Measurements from ENCODE around the gene FAM53C. TPM values are rescaled to one million over a fixed set of nuclear protein-coding genes. Genes with fewer than 3 reads are reported as not detected.

The FAM53C gene
- total and polyA plus RNA-seq, 2 experiments from 2014 or later, result 21.0 to 45.0 TPM

DNA sequence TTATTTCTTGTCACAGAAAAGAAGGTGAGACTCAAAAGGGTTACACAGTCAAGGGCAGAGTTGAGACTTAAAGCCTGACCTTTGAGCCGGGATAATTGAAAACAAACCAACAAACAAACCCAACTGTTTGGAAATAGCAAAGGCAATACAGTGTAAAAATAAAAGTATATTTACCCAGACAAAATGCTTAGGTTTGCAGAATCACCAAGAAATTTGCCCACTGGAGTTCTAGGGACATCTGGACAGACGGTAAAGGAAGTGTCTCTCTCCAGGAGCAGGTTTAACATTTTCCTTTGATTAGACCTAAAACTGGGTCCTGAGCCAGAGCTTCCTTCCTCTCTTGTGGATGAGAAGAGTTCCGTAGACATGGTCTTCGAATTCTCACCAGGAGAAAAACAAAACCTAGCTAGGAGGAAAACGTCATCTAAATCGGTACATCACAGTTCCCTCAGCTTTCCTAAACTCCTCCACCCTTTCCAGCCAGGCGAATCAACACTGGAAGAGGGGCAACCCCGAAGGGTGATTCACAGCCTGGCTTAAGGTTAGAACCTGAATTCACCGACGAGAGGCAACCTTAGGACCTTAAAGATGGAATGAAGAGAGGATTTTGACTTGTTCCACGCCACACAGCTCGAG lies 7.1 kb upstream of the FAM53C start (continued):
- TF ChIP-seq, protein P1, sequence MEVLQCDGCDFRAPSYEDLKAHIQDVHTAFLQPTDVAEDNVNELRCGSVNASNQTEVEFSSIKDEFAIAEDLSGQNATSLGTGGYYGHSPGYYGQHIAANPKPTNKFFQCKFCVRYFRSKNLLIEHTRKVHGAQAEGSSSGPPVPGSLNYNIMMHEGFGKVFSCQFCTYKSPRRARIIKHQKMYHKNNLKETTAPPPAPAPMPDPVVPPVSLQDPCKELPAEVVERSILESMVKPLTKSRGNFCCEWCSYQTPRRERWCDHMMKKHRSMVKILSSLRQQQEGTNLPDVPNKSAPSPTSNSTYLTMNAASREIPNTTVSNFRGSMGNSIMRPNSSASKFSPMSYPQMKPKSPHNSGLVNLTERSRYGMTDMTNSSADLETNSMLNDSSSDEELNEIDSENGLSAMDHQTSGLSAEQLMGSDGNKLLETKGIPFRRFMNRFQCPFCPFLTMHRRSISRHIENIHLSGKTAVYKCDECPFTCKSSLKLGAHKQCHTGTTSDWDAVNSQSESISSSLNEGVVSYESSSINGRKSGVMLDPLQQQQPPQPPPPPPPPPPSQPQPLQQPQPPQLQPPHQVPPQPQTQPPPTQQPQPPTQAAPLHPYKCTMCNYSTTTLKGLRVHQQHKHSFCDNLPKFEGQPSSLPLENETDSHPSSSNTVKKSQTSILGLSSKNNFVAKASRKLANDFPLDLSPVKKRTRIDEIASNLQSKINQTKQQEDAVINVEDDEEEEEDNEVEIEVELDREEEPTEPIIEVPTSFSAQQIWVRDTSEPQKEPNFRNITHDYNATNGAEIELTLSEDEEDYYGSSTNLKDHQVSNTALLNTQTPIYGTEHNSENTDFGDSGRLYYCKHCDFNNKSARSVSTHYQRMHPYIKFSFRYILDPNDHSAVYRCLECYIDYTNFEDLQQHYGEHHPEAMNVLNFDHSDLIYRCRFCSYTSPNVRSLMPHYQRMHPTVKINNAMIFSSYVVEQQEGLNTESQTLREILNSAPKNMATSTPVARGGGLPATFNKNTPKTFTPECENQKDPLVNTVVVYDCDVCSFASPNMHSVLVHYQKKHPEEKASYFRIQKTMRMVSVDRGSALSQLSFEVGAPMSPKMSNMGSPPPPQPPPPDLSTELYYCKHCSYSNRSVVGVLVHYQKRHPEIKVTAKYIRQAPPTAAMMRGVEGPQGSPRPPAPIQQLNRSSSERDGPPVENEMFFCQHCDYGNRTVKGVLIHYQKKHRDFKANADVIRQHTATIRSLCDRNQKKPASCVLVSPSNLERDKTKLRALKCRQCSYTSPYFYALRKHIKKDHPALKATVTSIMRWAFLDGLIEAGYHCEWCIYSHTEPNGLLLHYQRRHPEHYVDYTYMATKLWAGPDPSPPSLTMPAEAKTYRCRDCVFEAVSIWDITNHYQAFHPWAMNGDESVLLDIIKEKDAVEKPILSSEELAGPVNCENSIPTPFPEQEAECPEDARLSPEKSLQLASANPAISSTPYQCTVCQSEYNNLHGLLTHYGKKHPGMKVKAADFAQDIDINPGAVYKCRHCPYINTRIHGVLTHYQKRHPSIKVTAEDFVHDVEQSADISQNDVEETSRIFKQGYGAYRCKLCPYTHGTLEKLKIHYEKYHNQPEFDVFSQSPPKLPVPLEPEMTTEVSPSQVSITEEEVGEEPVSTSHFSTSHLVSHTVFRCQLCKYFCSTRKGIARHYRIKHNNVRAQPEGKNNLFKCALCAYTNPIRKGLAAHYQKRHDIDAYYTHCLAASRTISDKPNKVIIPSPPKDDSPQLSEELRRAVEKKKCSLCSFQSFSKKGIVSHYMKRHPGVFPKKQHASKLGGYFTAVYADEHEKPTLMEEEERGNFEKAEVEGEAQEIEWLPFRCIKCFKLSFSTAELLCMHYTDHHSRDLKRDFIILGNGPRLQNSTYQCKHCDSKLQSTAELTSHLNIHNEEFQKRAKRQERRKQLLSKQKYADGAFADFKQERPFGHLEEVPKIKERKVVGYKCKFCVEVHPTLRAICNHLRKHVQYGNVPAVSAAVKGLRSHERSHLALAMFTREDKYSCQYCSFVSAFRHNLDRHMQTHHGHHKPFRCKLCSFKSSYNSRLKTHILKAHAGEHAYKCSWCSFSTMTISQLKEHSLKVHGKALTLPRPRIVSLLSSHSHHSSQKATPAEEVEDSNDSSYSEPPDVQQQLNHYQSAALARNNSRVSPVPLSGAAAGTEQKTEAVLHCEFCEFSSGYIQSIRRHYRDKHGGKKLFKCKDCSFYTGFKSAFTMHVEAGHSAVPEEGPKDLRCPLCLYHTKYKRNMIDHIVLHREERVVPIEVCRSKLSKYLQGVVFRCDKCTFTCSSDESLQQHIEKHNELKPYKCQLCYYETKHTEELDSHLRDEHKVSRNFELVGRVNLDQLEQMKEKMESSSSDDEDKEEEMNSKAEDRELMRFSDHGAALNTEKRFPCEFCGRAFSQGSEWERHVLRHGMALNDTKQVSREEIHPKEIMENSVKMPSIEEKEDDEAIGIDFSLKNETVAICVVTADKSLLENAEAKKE (CRISPR knock-in tag; IDR thresholded peaks at IDR 0.05), result no peak
- TF ChIP-seq ZNF331 (CRISPR knock-in tag; IDR thresholded peaks at IDR 0.05; ENCODE audit: low read depth) (no peak), EZH2phosphoT487 (IDR thresholded peaks at IDR 0.05; ENCODE audit: unreplicated experiment) (no peak), STAT1 (IDR thresholded peaks at IDR 0.05; ENCODE audit: unreplicated experiment) (no peak)
- TF ChIP-seq, protein P2, sequence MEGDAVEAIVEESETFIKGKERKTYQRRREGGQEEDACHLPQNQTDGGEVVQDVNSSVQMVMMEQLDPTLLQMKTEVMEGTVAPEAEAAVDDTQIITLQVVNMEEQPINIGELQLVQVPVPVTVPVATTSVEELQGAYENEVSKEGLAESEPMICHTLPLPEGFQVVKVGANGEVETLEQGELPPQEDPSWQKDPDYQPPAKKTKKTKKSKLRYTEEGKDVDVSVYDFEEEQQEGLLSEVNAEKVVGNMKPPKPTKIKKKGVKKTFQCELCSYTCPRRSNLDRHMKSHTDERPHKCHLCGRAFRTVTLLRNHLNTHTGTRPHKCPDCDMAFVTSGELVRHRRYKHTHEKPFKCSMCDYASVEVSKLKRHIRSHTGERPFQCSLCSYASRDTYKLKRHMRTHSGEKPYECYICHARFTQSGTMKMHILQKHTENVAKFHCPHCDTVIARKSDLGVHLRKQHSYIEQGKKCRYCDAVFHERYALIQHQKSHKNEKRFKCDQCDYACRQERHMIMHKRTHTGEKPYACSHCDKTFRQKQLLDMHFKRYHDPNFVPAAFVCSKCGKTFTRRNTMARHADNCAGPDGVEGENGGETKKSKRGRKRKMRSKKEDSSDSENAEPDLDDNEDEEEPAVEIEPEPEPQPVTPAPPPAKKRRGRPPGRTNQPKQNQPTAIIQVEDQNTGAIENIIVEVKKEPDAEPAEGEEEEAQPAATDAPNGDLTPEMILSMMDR (conservative IDR thresholded peaks at IDR 0.05; ENCODE audit: low read depth in 2 of 2), result no peak
- TF ChIP-seq, protein P3, sequence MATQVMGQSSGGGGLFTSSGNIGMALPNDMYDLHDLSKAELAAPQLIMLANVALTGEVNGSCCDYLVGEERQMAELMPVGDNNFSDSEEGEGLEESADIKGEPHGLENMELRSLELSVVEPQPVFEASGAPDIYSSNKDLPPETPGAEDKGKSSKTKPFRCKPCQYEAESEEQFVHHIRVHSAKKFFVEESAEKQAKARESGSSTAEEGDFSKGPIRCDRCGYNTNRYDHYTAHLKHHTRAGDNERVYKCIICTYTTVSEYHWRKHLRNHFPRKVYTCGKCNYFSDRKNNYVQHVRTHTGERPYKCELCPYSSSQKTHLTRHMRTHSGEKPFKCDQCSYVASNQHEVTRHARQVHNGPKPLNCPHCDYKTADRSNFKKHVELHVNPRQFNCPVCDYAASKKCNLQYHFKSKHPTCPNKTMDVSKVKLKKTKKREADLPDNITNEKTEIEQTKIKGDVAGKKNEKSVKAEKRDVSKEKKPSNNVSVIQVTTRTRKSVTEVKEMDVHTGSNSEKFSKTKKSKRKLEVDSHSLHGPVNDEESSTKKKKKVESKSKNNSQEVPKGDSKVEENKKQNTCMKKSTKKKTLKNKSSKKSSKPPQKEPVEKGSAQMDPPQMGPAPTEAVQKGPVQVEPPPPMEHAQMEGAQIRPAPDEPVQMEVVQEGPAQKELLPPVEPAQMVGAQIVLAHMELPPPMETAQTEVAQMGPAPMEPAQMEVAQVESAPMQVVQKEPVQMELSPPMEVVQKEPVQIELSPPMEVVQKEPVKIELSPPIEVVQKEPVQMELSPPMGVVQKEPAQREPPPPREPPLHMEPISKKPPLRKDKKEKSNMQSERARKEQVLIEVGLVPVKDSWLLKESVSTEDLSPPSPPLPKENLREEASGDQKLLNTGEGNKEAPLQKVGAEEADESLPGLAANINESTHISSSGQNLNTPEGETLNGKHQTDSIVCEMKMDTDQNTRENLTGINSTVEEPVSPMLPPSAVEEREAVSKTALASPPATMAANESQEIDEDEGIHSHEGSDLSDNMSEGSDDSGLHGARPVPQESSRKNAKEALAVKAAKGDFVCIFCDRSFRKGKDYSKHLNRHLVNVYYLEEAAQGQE (IDR thresholded peaks at IDR 0.05; ENCODE audit: unreplicated experiment), result no peak
